ENCODE measurements around the gene TTC33.
"Not testable (repeated sequence)": the region's sequence is repeated elsewhere in the genome, so short reads cannot be mapped to it uniquely, and the experiment has no call there.

TTC33 gene

DNA sequence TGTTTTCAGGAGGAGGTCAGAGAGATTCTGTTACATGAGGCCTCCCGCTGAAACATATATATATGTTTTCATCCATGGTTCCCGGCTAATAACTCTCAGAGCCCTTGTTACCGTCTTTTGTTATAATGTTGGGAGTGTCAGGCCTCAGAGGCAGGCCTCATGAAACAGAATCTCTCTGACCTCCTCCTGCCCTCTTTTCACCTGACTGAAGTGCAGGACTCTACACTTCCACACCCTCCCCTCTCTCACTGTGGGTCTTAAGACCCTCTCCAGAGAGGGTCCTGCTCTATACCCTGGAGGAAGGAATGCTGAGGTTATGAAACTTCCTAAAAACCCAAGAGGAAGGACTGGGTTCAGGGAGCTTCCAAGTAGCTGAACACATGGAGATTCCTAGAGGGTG is 104.6 kb downstream of the TTC33 start:
- no peak for DNase-seq

DNA sequence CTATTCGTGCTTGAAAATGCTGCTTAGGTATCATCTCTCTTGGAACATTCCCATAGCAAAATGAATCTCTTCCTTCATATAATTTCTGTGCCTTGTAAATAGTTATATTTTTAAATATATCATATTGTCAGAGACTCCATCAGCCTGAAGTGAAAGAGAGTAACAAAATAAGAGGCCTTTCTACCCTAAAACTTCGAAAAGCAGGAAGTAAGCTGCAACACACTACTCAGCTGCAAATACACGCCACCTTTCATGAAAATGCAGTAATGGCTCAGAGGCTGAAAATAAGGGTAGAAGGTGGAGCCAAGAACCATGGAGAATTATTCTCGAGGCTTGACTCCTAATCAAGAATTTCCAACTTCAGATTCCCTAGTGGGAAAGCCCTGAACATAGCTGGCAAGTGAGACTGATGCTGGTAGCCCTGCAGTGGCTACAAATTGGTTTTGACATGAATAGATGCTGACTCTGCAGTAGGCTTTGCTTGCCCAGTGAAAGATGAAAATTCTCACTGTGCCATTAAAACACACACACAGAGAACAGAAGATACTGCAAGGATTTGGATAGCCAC is 106.2 kb downstream of the TTC33 start:
- no peak for DNase-seq

DNA sequence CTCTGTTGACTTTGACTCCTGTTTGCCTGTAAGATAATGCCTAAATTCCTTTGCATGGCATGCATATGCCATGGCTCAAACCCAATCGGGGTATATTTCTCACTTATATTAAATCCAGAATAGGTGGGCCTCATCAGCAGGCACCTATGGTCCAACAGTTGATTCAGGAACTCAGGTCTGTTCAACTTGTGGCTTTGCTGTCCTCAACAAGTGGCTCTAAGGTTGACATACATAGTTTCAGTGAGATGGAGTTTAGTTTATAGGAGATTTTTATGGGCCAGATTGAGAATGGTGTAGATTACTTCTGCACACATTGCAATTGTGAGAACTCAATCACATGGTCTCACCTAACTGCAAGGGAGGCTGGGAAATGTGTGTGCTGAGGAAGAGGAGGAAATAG is 107.6 kb downstream of the TTC33 start:
- DNase-seq, result no peak

GRCh38 chr5:40646266-40646665 is 109.5 kb downstream of the TTC33 start:
- no peak for DNase-seq

GRCh38 chr5:40639531-40639930 is 116.2 kb downstream of the TTC33 start:
- not testable (repeated sequence) for DNase-seq

DNA sequence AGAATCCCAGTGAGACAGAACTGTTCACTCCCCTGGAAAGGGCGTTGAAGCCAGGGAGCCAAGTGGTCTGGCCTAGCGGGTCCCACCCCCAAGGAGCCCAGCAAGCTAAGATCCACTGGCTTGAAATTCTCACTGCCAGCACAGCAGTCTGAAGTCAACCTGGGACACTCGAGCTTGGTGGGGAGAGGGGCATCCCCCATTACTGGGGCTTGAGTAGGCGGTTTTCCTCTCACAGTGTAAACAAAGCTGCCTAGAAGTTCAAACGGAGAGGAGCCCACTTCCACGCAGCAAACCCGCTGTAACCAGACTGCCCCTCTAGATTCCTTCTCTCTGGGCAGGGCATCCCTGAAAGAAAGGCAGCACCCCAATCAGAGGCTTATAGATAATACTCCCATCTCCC is 121.2 kb downstream of the TTC33 start:
- DNase-seq, result no peak

DNA sequence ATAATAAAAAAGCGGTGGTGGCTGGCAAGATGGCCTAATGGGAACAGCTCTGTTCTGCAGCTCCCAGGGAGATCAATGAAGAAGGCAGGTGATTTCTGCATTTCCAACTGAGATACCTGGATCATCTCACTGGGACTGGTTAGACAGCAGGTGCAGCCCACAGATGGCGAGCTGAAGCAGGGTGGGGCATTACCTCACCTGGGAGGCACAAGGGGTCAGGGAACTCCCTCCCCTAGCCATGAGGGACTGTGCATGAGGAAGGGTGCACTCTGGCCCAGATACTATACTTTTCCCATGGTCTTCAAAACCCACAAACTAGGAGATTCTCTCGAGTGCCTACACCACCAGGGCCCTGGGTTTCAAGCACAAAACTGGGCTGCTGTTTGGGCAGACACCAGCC is 121.6 kb downstream of the TTC33 start:
- DNase-seq, result no peak

DNA sequence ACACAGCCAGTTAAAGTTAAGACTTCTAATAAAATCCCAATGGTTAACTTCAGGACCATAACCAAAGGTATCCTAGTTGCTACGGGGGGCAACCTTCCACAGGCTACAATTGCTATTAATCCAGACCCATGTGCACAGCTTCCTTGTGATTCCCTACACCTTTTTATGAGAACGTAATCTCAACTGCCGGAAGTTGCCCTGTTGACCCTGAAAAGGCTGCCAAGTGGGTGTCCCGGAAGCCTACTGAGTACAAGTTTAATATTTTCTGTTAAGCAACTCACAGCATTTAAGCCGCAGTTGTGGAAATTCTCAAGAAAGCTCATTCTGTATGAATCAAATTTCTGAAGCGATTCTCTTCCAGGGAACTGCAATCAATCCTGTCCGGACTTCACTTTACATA is 124.5 kb downstream of the TTC33 start:
- DNase-seq, result no peak

DNA sequence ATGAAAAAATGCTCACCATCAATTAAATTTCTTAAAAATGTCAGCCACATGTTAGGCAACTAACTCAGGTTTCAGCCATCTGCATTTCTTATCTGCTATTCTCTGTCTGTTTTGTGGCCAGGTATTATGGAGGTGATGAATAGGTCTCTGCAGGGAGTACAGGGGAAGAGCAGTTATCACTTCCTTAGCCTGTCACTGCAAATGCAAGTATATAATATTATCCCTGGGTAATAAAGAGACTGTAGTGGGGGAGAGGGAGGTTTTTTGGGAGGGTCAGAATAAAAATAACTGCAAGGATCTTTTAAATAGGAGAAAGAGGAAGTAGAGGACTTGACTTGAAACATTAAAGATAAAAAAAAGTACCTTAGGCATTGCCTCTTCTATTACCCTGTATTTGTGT is 125.6 kb downstream of the TTC33 start:
- DNase-seq, result no peak

DNA sequence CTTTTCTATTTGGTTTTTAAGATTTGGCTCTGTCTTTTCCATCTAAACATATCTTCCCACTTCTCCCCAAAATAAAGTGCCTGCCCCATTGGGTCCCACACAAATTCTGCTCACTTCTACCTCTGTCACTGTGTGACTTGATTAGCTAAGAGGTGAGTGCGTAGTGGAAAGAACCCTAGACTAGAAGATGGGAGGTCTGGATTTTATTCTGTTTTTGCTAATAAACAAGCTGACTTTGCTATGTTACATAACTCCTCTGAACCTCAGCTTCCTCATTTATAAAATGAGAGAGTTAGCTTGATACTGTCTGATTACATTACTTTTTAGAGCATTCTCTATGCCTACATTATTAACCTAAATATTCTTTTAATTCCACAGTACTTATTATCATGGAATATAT is 127.4 kb downstream of the TTC33 start:
- no peak for DNase-seq

GRCh38 chr5:40627706-40628105 is 128.1 kb downstream of the TTC33 start:
- DNase-seq, result no peak

DNA sequence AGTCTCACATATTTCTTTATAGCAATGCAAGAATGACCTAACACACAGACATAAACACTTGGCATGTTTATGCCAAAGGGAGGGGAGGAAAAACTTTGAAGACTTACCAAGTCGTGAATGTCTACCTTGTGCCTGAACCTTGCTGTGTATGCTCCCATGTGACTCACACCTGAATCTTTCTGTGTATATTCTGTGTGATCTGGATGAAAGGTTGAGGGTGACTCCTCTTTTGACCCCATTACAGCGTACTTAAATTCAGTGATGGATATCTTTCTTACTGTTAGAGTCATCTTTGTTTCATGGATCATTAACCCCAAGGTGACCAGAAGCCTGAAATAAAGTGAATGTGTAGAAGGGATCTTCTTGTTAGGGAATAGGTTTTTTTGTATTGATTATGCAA is 129.0 kb downstream of the TTC33 start:
- DNase-seq, result no peak

- no peak for DNase-seq
Measured at GRCh38 chr5:40623480-40624420, 132.0 kb downstream of the TTC33 start.

DNA sequence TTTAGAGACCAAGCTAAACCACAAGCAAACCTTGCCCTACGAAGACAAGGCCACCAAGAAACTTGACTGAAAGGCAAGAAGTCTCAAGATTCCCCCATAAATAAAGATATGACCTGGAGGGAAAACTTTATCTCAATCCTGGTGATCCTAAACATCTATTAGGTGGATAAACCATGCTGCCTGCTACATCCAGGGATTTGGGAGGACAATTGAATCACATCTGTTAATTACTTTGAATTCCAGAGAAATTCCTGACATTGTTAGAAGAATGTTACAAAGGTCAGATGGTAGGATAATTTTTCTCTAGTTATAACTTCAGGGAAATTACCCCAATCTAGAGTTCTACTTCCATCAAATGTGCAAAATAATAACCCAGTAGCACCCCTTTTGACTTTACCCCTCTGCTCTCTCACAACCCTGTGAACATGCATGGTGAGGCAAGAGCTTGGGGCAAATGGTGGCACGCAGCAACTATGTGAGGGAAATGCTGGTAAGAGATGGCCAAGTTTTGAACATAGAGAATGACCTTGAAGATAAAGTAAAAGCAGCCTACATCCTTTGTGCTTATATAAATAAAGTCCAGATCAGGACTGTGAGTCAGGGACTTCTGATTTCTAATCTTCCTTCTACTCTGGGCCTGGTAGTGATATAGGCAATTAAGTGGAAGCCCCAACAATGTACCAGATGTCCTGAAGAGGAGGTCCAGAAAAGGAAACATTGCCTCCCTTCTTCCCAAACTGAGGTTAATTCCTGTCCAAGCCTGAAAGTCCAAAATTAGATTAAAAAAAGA is 133.1 kb downstream of the TTC33 start:
- DNase-seq, result no peak

- no peak for DNase-seq
Measured at GRCh38 chr5:40619421-40619820, 136.3 kb downstream of the TTC33 start.

- DNase-seq, result no peak
Measured at GRCh38 chr5:40618926-40619325, 136.8 kb downstream of the TTC33 start.

DNA sequence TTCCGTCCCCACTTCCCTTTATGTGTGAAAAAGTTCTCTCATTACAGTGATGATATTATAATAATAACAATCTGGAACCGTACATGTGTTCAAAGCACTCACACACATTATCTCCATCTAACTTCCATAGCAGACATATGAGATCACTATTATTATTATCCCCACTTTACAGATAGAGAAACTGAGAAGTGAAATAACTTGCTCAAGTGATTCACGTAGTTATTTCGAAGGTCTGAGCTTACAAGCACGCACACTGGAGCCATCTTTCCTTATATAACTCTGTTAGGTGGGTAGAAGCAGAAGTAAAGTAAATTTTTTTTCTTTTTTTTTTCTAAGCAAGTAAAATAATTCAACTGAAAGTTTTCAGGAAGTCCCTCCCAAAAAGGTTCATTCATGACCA is 139.0 kb downstream of the TTC33 start:
- no peak for DNase-seq

- no peak for DNase-seq
Measured at GRCh38 chr5:40615586-40616170, 140.1 kb downstream of the TTC33 start.

- no peak for DNase-seq
Measured at GRCh38 chr5:40614923-40615585, 140.7 kb downstream of the TTC33 start.

GRCh38 chr5:40614466-40614865 is 141.3 kb downstream of the TTC33 start:
- DNase-seq, result no peak

DNA sequence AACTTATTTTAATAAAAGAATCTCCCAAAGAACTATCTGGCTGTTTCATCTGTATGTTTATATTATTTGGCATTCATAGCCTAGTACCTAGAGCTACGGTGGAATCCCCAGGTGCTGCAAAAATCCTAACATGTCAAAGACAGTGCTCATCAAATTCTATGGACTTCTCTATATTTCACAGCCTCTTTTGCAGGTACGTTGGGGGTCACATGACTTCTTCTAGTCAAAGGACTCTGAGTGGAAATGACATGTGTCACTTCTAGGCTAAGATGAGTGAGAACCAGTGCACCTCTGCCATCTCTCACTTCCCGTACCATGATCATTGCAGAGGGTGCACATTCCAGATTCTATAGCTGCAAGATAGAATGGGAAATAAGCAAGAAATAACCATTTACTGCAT is 148.6 kb downstream of the TTC33 start:
- DNase-seq, result no peak

GRCh38 chr5:40606077-40606765 is 149.5 kb downstream of the TTC33 start:
- DNase-seq, result no peak

Measured in NCI-H2171 (cell line).